ENCODE results near the gene MTMR12. TPM values are rescaled to one million over a fixed set of nuclear protein-coding genes. Genes with fewer than 3 reads are reported as not detected.

Gene MTMR12
- total and polyA plus RNA-seq, 2 donors (not counting 1 experiment from before 2014, with no cell fraction given), result 9.6 to 29.2 TPM

DNA sequence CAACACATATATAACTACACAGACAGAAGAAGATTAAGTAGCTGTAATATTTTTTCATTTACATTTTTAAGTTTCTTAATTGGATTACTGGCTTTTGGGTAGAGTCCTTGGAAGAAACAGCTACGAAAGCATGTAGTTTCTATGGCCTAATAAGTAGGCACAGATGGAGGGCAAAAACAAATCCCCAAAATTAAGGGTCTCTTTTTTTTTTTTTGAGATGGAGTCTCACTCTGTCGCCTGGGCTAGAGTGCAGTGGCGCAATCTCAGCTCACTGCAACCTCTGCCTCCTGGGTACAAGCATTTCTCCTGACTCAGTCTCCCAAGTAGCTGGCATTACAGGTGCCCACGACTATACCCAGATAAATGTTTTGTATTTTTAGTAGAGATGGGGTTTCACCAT lies 27.1 kb upstream of the MTMR12 start:
- H3K27me3 ChIP-seq (replicated peaks in 1 of 4; ENCODE audit: control extremely low read depth in 1 of 4, control insufficient read depth in 3 of 4, insufficient read depth in 4 of 4, low read length in 3 of 4), result no peaks in the 10 kb centered on the region
- TF ChIP-seq, protein P1, sequence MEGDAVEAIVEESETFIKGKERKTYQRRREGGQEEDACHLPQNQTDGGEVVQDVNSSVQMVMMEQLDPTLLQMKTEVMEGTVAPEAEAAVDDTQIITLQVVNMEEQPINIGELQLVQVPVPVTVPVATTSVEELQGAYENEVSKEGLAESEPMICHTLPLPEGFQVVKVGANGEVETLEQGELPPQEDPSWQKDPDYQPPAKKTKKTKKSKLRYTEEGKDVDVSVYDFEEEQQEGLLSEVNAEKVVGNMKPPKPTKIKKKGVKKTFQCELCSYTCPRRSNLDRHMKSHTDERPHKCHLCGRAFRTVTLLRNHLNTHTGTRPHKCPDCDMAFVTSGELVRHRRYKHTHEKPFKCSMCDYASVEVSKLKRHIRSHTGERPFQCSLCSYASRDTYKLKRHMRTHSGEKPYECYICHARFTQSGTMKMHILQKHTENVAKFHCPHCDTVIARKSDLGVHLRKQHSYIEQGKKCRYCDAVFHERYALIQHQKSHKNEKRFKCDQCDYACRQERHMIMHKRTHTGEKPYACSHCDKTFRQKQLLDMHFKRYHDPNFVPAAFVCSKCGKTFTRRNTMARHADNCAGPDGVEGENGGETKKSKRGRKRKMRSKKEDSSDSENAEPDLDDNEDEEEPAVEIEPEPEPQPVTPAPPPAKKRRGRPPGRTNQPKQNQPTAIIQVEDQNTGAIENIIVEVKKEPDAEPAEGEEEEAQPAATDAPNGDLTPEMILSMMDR (IDR thresholded peaks at IDR 0.05), result no peak
- TF ChIP-seq EZH2 (IDR thresholded peaks at IDR 0.05; ENCODE audit: borderline replicate concordance, insufficient read depth, low read depth, low read length, poor library complexity, severe bottlenecking), result no peak
- H3K27me3 Mint-ChIP-seq, result no peaks in the 10 kb centered on the region
- H3K4me3 Mint-ChIP-seq, result no peak overlapping the region
- H3K4me1 ChIP-seq (ENCODE audit: control insufficient read depth in 2 of 2, insufficient read depth in 2 of 2, low read length in 2 of 2), result no peaks in the 10 kb centered on the region
- intact Hi-C loops (cut with micrococcal nuclease), result no loop called here
- no peaks in the 10 kb centered on the region for H3K4me1 Mint-ChIP-seq
- no peaks in the 10 kb centered on the region for H4K20me1 ChIP-seq (ENCODE audit: control insufficient read depth, insufficient read depth, low read length, poor library complexity, severe bottlenecking)
- no peaks in the 10 kb centered on the region for H3K36me3 ChIP-seq (replicated peaks in 1 of 2; ENCODE audit: control extremely low read depth in 1 of 2, control insufficient read depth in 1 of 2, extremely low read depth in 1 of 2, insufficient read depth in 2 of 2, low read length in 1 of 2)
- no peak overlapping the region for H3K4me2 ChIP-seq (replicated peaks; ENCODE audit: low read depth, low read length, poor library complexity, severe bottlenecking)
- ATAC-seq (ENCODE audit: low read depth), result no peak
- H3K9ac ChIP-seq (ENCODE audit: low read length), result no peak overlapping the region
- no peak for DNase-seq
- H3K79me2 ChIP-seq (ENCODE audit: control insufficient read depth, insufficient read depth, low read length), result no peaks in the 10 kb centered on the region
- ChIA-PET CTCF (interaction anchor here (0.6 to 1.3 kb wide), 5 partner anchors 9 to 112 kb away, joined by 3 to 7 read pairs (median 4); no protein-coding TSS in a partner anchor), POLR2A (no interaction called here)
- H3K9me3 Mint-ChIP-seq (ENCODE audit: insufficient read depth), result peaks cover 5% of the 10 kb centered on the region
- no peak overlapping the region for H3K4me3 ChIP-seq (ENCODE audit: control extremely low read depth in 1 of 5, extremely low read depth in 1 of 5, insufficient read depth in 1 of 5, low read depth in 2 of 5, low read length in 4 of 5)
- no peak overlapping the region for H3K27ac ChIP-seq (ENCODE audit: low read length in 2 of 2)
- H3K9me3 ChIP-seq (ENCODE audit: control extremely low read depth in 1 of 3, control insufficient read depth in 2 of 3, insufficient read depth in 1 of 3, low read length in 2 of 3), result peaks cover 0 to 23% (median 18%) of the 10 kb centered on the region in 3 donors
- H2AFZ ChIP-seq (ENCODE audit: insufficient read depth, low read depth, low read length, poor library complexity, severe bottlenecking), result no peak overlapping the region
- no peak overlapping the region for H3K27ac Mint-ChIP-seq
- 80% methylated on average over 1 of the region's 4 CpGs for WGBS (ENCODE audit: insufficient coverage)

DNA sequence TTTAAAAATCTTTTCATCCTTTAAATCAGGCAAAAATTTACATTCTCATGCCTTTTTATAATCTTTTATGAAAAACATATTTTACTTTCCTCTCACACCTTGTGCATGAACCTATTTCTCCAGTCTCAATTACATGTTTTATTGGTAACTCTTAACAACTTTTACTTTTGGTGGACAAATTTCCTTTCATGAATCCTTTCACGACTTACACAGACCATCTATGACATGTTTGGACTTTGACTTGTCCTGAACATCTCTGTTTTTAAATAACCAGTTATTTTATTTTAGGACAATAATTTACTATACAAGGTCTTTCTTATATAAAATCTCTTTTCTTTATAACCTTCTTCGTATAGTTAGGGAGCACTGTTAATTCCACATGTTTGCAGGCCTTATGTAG lies 26.5 kb upstream of the MTMR12 start:
- Histone ChIP-seq H3K27ac (ENCODE audit: low read length in 2 of 2) (no peak overlapping the region), H3K4me2 (replicated peaks; ENCODE audit: low read depth, low read length, poor library complexity, severe bottlenecking) (no peak overlapping the region), H4K20me1 (ENCODE audit: control insufficient read depth, insufficient read depth, low read length, poor library complexity, severe bottlenecking) (no peaks in the 10 kb centered on the region), H3K9me3 (ENCODE audit: control extremely low read depth in 1 of 3, control insufficient read depth in 2 of 3, insufficient read depth in 1 of 3, low read length in 2 of 3) (peaks cover 0 to 23% (median 18%) of the 10 kb centered on the region in 3 donors), H3K27me3 (replicated peaks in 1 of 4; ENCODE audit: control extremely low read depth in 1 of 4, control insufficient read depth in 3 of 4, insufficient read depth in 4 of 4, low read length in 3 of 4) (no peaks in the 10 kb centered on the region), H3K36me3 (replicated peaks in 1 of 2; ENCODE audit: control extremely low read depth in 1 of 2, control insufficient read depth in 1 of 2, extremely low read depth in 1 of 2, insufficient read depth in 2 of 2, low read length in 1 of 2) (no peaks in the 10 kb centered on the region), H3K9ac (ENCODE audit: low read length) (no peak overlapping the region), H3K4me1 (ENCODE audit: control insufficient read depth in 2 of 2, insufficient read depth in 2 of 2, low read length in 2 of 2) (no peaks in the 10 kb centered on the region), H2AFZ (ENCODE audit: insufficient read depth, low read depth, low read length, poor library complexity, severe bottlenecking) (no peak overlapping the region), H3K4me3 (ENCODE audit: control extremely low read depth in 1 of 5, extremely low read depth in 1 of 5, insufficient read depth in 1 of 5, low read depth in 2 of 5, low read length in 4 of 5) (no peak overlapping the region), H3K79me2 (ENCODE audit: control insufficient read depth, insufficient read depth, low read length) (no peaks in the 10 kb centered on the region)
- no CpG with 5 or more reads among the region's 2 CpGs for WGBS (ENCODE audit: insufficient coverage)
- intact Hi-C loops (cut with micrococcal nuclease), result no loop called here
- no peak overlapping the region for H3K27ac Mint-ChIP-seq
- ChIA-PET POLR2A (no interaction called here), CTCF (interaction anchor here (0.6 to 1.3 kb wide), 5 partner anchors 8 to 112 kb away, joined by 3 to 7 read pairs (median 4); no protein-coding TSS in a partner anchor)
- H3K4me1 Mint-ChIP-seq, result no peaks in the 10 kb centered on the region
- H3K4me3 Mint-ChIP-seq, result no peak overlapping the region
- H3K27me3 Mint-ChIP-seq, result no peaks in the 10 kb centered on the region
- TF ChIP-seq EZH2 (IDR thresholded peaks at IDR 0.05; ENCODE audit: borderline replicate concordance, insufficient read depth, low read depth, low read length, poor library complexity, severe bottlenecking), result no peak
- TF ChIP-seq, protein P1 (IDR thresholded peaks at IDR 0.05), result no peak
- no peak for DNase-seq
- ATAC-seq (ENCODE audit: low read depth), result no peak
- H3K9me3 Mint-ChIP-seq (ENCODE audit: insufficient read depth), result peaks cover 5% of the 10 kb centered on the region
